ENCODE data around the gene RAB24.

The RAB24 gene

GRCh38 chr5:177304392-177305119 is 1.0 kb upstream of the RAB24 start:
- TF ChIP-seq, protein P1, sequence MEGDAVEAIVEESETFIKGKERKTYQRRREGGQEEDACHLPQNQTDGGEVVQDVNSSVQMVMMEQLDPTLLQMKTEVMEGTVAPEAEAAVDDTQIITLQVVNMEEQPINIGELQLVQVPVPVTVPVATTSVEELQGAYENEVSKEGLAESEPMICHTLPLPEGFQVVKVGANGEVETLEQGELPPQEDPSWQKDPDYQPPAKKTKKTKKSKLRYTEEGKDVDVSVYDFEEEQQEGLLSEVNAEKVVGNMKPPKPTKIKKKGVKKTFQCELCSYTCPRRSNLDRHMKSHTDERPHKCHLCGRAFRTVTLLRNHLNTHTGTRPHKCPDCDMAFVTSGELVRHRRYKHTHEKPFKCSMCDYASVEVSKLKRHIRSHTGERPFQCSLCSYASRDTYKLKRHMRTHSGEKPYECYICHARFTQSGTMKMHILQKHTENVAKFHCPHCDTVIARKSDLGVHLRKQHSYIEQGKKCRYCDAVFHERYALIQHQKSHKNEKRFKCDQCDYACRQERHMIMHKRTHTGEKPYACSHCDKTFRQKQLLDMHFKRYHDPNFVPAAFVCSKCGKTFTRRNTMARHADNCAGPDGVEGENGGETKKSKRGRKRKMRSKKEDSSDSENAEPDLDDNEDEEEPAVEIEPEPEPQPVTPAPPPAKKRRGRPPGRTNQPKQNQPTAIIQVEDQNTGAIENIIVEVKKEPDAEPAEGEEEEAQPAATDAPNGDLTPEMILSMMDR (IDR thresholded peaks at IDR 0.05; ENCODE audit: borderline replicate concordance, insufficient read depth, low read depth, low read length) = no peak
- H3K4me3 ChIP-seq (ENCODE audit: low read depth, low read length) = peak overlapping the region; percentile 78

GRCh38 chr5:177303925-177304391 is 439 bp upstream of the RAB24 start:
- TF ChIP-seq, protein P1 (IDR thresholded peaks at IDR 0.05; ENCODE audit: borderline replicate concordance, insufficient read depth, low read depth, low read length) = no peak
- peak overlapping the region; percentile 78 for H3K4me3 ChIP-seq (ENCODE audit: low read depth, low read length)

- TF ChIP-seq, protein P1 (IDR thresholded peaks at IDR 0.05; ENCODE audit: borderline replicate concordance, insufficient read depth, low read depth, low read length) = 0 out of 2 replicates have a peak, but pooled peaks have one; percentile 19
- H3K4me3 ChIP-seq (ENCODE audit: low read depth, low read length) = peak overlapping the region; percentile 78
Measured at GRCh38 chr5:177302354-177303110, 987 bp downstream of the RAB24 start.

DNA sequence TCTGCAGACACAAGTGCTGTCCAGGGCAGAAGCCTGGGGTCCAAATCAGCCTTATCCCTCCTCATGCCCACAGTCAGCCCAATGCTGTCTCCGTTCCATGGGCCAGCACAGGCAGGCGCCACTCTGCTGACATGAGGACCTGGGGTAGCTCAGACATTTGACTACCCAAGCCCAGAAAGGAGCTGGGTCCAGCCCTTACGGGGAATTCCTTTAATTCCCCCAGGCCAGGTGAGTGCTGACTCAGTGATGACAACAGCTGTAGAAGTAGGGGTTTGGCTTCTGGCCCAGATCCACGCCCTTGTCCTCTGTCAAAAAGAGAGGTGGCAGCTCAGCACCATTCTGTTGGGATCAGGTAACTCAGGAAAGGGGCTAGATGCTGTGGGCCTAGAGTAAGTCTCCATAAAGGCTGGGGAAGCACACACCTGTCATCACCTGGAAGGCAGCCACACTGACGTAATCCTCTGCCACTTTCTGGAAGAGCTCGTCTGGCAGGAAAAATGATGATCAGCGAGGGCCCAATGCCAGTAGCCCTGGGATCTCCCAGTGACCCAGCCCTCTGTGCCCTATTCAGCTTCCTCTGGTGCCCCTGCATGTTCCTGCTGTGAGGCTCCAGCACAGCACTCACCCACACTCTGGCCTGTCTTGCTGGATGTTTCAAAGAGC is 1.9 kb downstream of the RAB24 start:
- no peak overlapping the region for H3K4me3 ChIP-seq (ENCODE audit: low read depth, low read length)
- TF ChIP-seq, protein P1 (IDR thresholded peaks at IDR 0.05; ENCODE audit: borderline replicate concordance, insufficient read depth, low read depth, low read length) = no peak

DNA sequence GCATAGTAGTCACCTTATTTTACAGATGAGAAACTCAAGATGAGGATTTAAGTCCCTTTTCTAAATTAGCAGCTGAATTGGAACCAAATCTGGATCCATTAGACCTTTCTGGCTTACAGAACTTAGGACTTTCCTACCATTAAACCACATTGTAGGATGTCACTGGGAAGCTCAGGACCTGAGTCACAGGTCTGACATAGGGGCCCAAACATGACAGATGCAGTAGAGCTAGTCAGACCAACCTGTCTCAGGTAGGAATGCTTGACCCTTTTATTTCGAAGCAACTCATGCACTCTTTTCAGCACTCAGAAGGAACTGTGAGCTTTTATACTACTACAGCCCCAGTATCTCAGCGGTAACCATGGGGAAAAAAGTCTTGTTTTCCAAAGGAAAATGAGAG is 2.6 kb downstream of the RAB24 start:
- TF ChIP-seq, protein P1 (IDR thresholded peaks at IDR 0.05; ENCODE audit: borderline replicate concordance, insufficient read depth, low read depth, low read length) = no peak
- no peak overlapping the region for H3K4me3 ChIP-seq (ENCODE audit: low read depth, low read length)

DNA sequence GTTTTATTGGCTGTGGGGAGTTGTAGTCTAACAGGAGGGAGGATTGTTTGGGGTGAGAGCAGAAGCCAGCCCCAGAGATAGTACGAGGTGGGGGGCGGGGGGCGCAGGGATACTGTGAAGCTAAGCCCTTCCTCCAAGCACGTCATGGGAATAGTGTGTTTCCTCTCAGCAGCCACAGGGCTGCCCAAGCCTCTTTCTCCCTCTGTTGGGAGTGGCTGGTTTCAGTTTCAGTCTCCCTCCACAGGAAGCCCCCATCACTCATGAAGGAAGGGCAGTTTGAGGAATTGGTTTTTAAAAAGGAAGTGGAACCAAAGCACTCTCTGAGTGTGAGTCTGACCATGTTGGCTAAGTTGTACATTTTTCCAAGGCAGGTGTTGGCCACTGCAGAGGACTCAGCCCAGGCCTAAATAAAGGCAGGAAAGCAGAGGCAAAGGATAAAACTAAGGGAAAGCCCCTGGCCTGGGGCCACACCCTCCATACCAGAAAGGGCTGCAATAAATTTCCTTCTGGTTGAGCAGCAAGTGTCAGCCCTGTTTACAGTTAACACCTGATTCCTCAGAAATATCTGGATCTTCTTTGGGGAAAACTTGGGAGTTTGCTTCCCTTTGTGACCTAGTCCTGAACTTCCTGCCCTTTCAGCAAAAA is 3.2 kb downstream of the RAB24 start:
- TF ChIP-seq, protein P1 (IDR thresholded peaks at IDR 0.05; ENCODE audit: borderline replicate concordance, insufficient read depth, low read depth, low read length) = no peak
- H3K4me3 ChIP-seq (ENCODE audit: low read depth, low read length) = peak overlapping the region; percentile 8

Data from GM12875 (cell line).